Measurements from ENCODE around the gene TJAP1. TPM values are rescaled to one million over a fixed set of nuclear protein-coding genes. Genes with fewer than 3 reads are reported as not detected.

Gene TJAP1
- total RNA-seq, 2 experiments from 2014 or later, result 35.6 to 37.2 TPM

DNA sequence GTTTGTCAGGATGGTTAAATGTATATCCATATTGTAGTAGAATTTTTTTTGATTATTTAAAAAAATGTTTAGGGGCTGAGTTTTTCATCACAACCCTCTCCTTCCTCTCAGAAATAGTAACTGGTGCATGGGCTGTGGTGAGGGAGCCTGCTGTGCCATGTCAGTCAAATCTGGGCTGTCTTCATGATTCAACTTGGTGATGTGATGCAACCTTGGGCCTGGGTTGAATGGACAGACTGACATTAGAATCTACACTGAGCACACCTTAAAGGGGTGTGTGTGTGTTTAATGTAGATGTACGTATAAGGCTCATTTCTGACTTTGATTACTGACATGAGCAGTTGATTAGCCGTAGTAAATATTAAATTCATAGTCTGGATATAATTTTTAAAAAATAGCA, 3.7 kb downstream of the TJAP1 start:
- ChIA-PET CTCF (interaction anchor here (0.6 to 2.4 kb wide), 8 partner anchors 15 to 306 kb away, joined by 3 to 11 read pairs (median 3); partner anchors contain the start of gene DLK2), POLR2A (no interaction called here)
- no peak overlapping the region for H3K4me3 Mint-ChIP-seq
- no peak overlapping the region for H3K27ac Mint-ChIP-seq
- peak; percentile 35 for ATAC-seq
- no peaks in the 10 kb centered on the region for H3K27me3 Mint-ChIP-seq
- peaks cover 4% of the 10 kb centered on the region for H3K36me3 Mint-ChIP-seq (ENCODE audit: low read depth)
- H3K9me3 Mint-ChIP-seq (ENCODE audit: low read depth), result no peaks in the 10 kb centered on the region
- DNase-seq, result peak; percentile 52
- intact Hi-C loops (cut with DNase I, micrococcal nuclease), result no loop called here
- H3K4me1 Mint-ChIP-seq, result peaks cover 41% of the 10 kb centered on the region

DNA sequence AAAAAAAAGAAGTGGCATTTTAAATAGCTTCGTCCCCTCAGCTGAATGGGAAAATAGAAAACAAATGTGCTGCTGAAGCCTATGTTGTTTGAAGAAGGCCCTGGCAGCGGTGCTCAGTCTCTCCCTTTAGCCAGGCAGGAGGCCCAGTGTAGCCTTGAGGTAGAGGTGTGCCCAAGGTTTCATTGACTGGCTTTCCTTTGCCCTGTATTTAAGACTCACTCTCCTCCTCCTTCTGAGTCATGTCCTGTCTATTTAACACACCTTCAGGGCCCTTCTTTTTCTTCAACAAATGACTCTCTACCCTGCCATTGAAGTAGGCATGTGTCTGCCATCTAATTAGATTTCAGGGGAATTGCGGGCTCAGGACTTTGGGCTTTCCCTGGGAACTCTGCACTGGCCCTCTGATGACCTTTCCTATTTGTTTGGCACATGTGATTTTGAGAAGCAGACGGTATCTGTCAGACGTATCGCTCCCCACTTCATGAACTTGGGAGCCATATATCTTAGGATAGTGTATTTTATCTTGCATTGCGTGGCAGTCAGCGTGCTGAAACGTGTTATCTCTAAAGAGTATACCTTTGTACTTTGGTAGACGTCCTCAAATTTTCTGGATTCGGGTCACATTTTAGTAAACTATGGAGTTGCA, 4.3 kb downstream of the TJAP1 start:
- Mint-ChIP-seq H3K9me3 (ENCODE audit: low read depth) (no peaks in the 10 kb centered on the region), H3K27me3 (no peaks in the 10 kb centered on the region), H3K36me3 (ENCODE audit: low read depth) (peaks cover 4% of the 10 kb centered on the region), H3K4me1 (peaks cover 39% of the 10 kb centered on the region), H3K4me3 (no peak overlapping the region), H3K27ac (peak overlapping the region; percentile 77)
- CTCF ChIA-PET, result interaction anchor here (0.7 to 2.4 kb wide), 3 partner anchors 25 to 92 kb away, joined by 3 to 11 read pairs (median 3); no protein-coding TSS in a partner anchor
- DNase-seq, result peak; percentile 21
- POLR2A ChIA-PET, result interaction anchor here (0.6 kb wide), 3 partner anchors 9 to 395 kb away, joined by 3 to 7 read pairs (median 4); no protein-coding TSS in a partner anchor
- intact Hi-C loops (cut with DNase I, micrococcal nuclease), result no loop called here
- ATAC-seq, result peak; percentile 51

DNA sequence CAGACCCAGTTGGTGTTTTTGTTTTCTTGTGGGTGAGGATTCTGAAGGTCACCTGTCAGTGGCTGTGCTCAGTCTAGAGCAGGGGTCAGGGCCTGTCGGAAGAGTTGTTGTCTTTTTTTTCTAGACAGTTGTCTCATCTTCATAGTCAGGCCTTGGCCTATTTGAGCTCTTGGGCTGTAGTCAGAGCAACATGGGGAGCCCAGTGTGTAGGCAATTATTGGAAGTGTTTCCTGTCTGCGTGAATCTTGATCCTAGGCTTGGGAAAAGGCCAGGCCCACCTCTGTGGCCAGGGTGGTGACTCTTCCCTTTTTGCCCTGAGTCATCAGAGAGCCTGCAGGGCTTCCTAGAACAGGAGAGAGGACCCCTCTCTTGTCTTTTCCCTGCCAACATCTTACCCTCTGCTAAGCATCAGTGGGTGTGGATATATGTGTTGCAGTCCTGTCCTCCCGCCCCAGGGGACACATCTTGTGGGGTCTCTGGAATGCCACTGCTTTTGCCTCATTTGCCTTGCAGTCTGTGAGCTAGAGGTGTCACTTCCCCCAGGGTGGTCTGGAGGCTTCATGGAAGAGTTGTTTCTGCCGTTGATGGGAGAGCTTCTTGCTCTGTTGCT, 11.4 kb downstream of the TJAP1 start:
- intact Hi-C loops (cut with DNase I, micrococcal nuclease), result no loop called here
- ChIA-PET CTCF (interaction anchor here (0.8 to 1.0 kb wide), 2 partner anchors 16 to 36 kb away, joined by 4 read pairs; no protein-coding TSS in a partner anchor), POLR2A (interaction anchor here (1.5 kb wide), 1 partner anchor 14 kb away, joined by 5 read pairs; no protein-coding TSS in a partner anchor)
- DNase-seq (no peak), ATAC-seq (no peak)
- Mint-ChIP-seq H3K27ac (no peak overlapping the region), H3K36me3 (ENCODE audit: low read depth) (peaks cover 4% of the 10 kb centered on the region), H3K9me3 (ENCODE audit: low read depth) (no peaks in the 10 kb centered on the region), H3K4me3 (no peak overlapping the region), H3K27me3 (no peaks in the 10 kb centered on the region), H3K4me1 (peaks cover 8% of the 10 kb centered on the region)

DNA sequence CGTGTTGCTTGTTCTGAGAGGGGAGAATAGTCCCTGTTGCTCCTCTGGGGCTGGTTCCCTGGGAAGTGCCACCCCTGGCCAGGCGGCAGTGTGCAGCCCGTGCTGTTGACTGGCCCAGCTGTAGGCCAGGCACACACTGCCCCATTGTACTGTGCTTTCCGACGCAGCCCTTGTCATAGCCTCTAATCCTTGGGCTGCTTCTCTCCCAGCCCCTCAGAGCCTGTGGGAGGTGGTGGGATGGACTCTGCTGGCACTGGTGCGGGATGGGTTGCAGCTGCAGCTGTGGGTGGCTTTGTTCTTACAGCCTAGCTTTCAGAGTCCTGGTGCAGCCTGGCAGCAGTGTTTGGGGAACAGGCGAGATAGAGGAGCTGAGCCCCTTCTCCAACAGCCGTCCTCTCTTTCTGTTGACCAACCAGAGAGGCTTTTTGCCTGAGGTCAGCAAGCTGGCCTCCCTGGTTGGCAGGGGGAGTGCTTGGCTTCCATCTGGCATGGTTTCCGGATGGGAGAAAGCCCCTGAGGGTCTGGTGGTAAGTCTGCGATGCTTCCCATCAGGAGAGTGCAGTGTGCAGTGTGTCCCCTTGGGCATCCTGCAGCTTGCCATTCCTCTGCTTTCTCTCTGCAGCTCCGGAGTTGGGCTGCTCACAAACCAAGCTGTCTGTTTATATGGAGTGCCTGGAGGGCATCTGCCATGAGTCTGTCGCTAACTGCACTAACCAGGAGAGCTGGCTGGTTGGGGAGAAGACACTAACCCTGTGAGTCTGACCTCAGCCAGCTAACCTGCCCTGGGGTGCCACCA, 12.1 kb downstream of the TJAP1 start:
- Mint-ChIP-seq H3K9me3 (ENCODE audit: low read depth) (no peaks in the 10 kb centered on the region), H3K36me3 (ENCODE audit: low read depth) (peaks cover 4% of the 10 kb centered on the region), H3K4me1 (peaks cover 14% of the 10 kb centered on the region), H3K27ac (peak overlapping the region; percentile 17), H3K27me3 (no peaks in the 10 kb centered on the region), H3K4me3 (no peak overlapping the region)
- ATAC-seq (no peak), DNase-seq (no peak)
- ChIA-PET CTCF (interaction anchor here (0.8 to 1.0 kb wide), 2 partner anchors 15 to 37 kb away, joined by 4 read pairs; no protein-coding TSS in a partner anchor), POLR2A (interaction anchor here (1.5 kb wide), 1 partner anchor 14 kb away, joined by 5 read pairs; no protein-coding TSS in a partner anchor)
- intact Hi-C loops (cut with DNase I, micrococcal nuclease), result no loop called here

DNA sequence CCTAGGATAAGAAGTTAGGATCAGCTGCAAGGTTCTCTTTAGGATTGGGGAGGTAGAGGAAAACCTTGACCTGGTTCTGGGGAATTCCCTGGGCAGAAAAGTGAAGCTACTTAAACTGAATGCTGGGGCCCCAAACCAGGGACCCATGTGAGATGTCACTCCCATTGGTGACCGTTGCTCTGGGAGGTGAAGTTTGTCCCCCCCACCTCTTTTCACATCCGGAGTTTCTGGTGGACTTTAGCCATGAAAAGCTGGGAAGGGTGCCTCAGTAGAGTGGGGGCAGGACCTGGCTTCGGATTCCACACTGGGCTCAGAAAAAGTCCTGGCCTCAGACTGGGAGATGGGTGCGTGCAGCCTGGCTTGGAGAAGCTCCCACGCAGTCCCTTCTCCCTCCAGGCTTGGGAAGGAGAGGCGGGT, 13.2 kb downstream of the TJAP1 start:
- H3K27ac Mint-ChIP-seq, result no peak overlapping the region
- CTCF ChIA-PET, result interaction anchor here (6.9 kb wide), 1 partner anchor 15 kb away, joined by 65 read pairs; no protein-coding TSS in a partner anchor
- no peak overlapping the region for H3K4me3 Mint-ChIP-seq
- POLR2A ChIA-PET, result interaction anchor here (0.5 kb wide), 1 partner anchor 9 kb away, joined by 4 read pairs; no protein-coding TSS in a partner anchor
- DNase-seq (no peak), ATAC-seq (no peak)
- peaks cover 22% of the 10 kb centered on the region for H3K4me1 Mint-ChIP-seq
- H3K36me3 Mint-ChIP-seq (ENCODE audit: low read depth), result peaks cover 4% of the 10 kb centered on the region
- intact Hi-C loops (cut with DNase I, micrococcal nuclease), result no loop called here
- H3K27me3 Mint-ChIP-seq, result no peaks in the 10 kb centered on the region
- no peaks in the 10 kb centered on the region for H3K9me3 Mint-ChIP-seq (ENCODE audit: low read depth)

DNA sequence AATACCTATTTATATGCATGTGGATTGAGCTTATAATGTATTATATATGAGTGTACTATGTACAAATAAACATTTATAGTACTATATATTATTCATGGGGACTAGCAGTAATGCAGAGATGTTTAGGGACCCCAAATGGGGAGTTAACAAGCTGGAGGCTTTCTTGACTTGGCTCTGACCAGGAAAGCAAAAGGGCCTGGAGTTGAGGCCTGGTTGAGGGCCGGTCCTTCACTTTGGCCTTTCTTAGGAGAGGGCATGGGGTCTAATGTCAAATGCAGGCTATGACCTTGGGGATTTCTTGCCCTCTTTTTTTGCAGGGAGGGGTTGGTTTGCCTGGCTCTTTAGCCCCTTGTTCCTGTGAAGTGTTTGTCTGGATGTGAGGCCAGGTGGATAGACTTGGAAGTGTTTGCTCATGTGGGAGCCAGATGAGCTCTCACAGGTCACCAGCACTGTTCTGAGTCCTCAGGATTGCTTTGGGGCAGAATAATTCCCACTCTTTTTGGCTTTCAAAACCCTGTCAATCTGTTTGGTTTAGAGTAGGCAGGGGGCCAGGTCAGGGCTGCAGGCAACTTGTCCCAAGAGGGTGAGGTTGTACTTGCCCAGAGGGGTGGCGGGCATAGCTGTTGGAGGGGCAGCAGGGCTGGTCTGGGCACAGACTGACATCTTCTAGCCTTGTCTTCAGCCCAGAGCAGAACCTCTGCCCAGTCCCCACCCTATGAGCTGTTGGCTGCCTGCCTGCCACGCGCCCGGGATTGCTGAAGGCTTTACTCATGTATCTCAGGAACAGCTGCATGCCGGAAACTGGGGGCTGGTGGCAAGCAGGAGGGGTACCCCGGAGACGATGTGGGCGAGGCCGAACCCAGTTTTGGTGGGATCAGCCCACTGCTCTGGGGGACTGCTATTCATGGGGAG, 14.6 kb downstream of the TJAP1 start:
- intact Hi-C loops (cut with DNase I, micrococcal nuclease), result no loop called here
- Mint-ChIP-seq H3K4me3 (no peak overlapping the region), H3K9me3 (ENCODE audit: low read depth) (no peaks in the 10 kb centered on the region), H3K27me3 (no peaks in the 10 kb centered on the region), H3K27ac (no peak overlapping the region), H3K4me1 (peaks cover 22% of the 10 kb centered on the region), H3K36me3 (ENCODE audit: low read depth) (peaks cover 4% of the 10 kb centered on the region)
- no peak for ATAC-seq
- POLR2A ChIA-PET, result no interaction called here
- CTCF ChIA-PET, result interaction anchor here (1.0 to 6.9 kb wide), 5 partner anchors 10 to 193 kb away, joined by 3 to 65 read pairs (median 5); no protein-coding TSS in a partner anchor
- no peak for DNase-seq

GRCh38 chr6:43492673-43493072, 15.3 kb downstream of the TJAP1 start:
- no peaks in the 10 kb centered on the region for H3K9me3 Mint-ChIP-seq (ENCODE audit: low read depth)
- intact Hi-C loops (cut with DNase I, micrococcal nuclease), result no loop called here

GRCh38 chr6:43493230-43493629, 15.9 kb downstream of the TJAP1 start:
- H3K9me3 Mint-ChIP-seq (ENCODE audit: low read depth), result no peaks in the 10 kb centered on the region
- peaks cover 22% of the 10 kb centered on the region for H3K4me1 Mint-ChIP-seq
- H3K36me3 Mint-ChIP-seq (ENCODE audit: low read depth), result peaks cover 4% of the 10 kb centered on the region
- no peak for DNase-seq
- intact Hi-C loops (cut with DNase I, micrococcal nuclease), result no loop called here
- H3K4me3 Mint-ChIP-seq, result no peak overlapping the region
- H3K27ac Mint-ChIP-seq, result no peak overlapping the region
- CTCF ChIA-PET, result interaction anchor here (0.6 to 6.9 kb wide), 9 partner anchors 8 to 264 kb away, joined by 3 to 65 read pairs (median 3); partner anchors contain the start of gene TJAP1
- no peak for ATAC-seq
- H3K27me3 Mint-ChIP-seq, result no peaks in the 10 kb centered on the region
- POLR2A ChIA-PET, result no interaction called here

More at GRCh38 chr6:43492673-43493072, 15.3 kb downstream of the TJAP1 start:
- H3K27me3 Mint-ChIP-seq, result no peaks in the 10 kb centered on the region
- CTCF ChIA-PET, result interaction anchor here (0.7 to 6.9 kb wide), 7 partner anchors 9 to 263 kb away, joined by 3 to 65 read pairs (median 3); no protein-coding TSS in a partner anchor
- peaks cover 22% of the 10 kb centered on the region for H3K4me1 Mint-ChIP-seq
- no peak for ATAC-seq
- no peak for DNase-seq
- no peak overlapping the region for H3K27ac Mint-ChIP-seq
- POLR2A ChIA-PET, result no interaction called here
- H3K4me3 Mint-ChIP-seq, result no peak overlapping the region
- peaks cover 4% of the 10 kb centered on the region for H3K36me3 Mint-ChIP-seq (ENCODE audit: low read depth)

GRCh38 chr6:43493833-43494232, 16.5 kb downstream of the TJAP1 start:
- ATAC-seq (no peak), DNase-seq (no peak)
- Mint-ChIP-seq H3K9me3 (ENCODE audit: low read depth) (no peaks in the 10 kb centered on the region), H3K4me3 (no peak overlapping the region), H3K4me1 (peaks cover 22% of the 10 kb centered on the region), H3K27me3 (no peaks in the 10 kb centered on the region), H3K36me3 (ENCODE audit: low read depth) (peaks cover 4% of the 10 kb centered on the region), H3K27ac (no peak overlapping the region)
- POLR2A ChIA-PET, result interaction anchor here (0.5 kb wide), 1 partner anchor 32 kb away, joined by 3 read pairs; no protein-coding TSS in a partner anchor
- CTCF ChIA-PET, result interaction anchor here (0.6 to 6.9 kb wide), 7 partner anchors 8 to 229 kb away, joined by 3 to 65 read pairs (median 3); partner anchors contain the start of gene TJAP1
- intact Hi-C loops (cut with DNase I, micrococcal nuclease), result no loop called here

DNA sequence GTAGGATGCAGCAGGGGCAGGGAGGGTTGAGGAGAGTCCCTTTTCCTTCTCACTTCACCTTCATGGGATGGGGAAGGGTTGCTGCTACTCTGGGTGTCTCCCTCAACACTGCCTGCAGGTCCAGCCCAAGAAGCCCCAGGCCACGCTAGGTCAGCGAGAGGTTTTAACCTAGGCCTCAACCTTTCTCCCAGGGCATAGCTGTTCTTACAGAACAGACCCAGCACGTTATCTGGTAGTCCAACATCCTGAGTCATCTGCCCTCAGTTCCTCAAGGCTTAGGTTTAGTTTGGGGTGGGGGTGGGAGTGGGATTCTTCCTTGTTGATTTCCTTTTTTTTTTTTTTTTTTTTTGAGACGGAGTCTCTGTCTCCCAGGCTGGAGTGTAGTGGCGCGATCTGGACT, 17.0 kb downstream of the TJAP1 start:
- H3K4me1 Mint-ChIP-seq, result peaks cover 22% of the 10 kb centered on the region
- ChIA-PET POLR2A (interaction anchor here (0.5 kb wide), 1 partner anchor 31 kb away, joined by 3 read pairs; no protein-coding TSS in a partner anchor), CTCF (interaction anchor here (0.8 to 6.9 kb wide), 3 partner anchors 11 to 151 kb away, joined by 3 to 65 read pairs (median 4); no protein-coding TSS in a partner anchor)
- intact Hi-C loops (cut with DNase I, micrococcal nuclease), result no loop called here
- no peaks in the 10 kb centered on the region for H3K9me3 Mint-ChIP-seq (ENCODE audit: low read depth)
- H3K36me3 Mint-ChIP-seq (ENCODE audit: low read depth), result peaks cover 4% of the 10 kb centered on the region
- H3K27ac Mint-ChIP-seq, result no peak overlapping the region
- no peak for ATAC-seq
- DNase-seq, result no peak
- no peaks in the 10 kb centered on the region for H3K27me3 Mint-ChIP-seq
- H3K4me3 Mint-ChIP-seq, result no peak overlapping the region
